NCI-H510A (cell line): ENCODE data around the gene MED12L.

ENCODE experiments used
- DNase-seq: peaks from one replicate; lab custom pipeline; 2025; lab: John Stamatoyannopoulos, UW

The MED12L gene

GRCh38 chr3:151171145-151171757 is 85.8 kb downstream of the MED12L start:
- no peak for DNase-seq

- no peak for DNase-seq
Measured at GRCh38 chr3:151174351-151174750, 88.9 kb downstream of the MED12L start.

GRCh38 chr3:151175952-151176351 is 90.5 kb downstream of the MED12L start:
- no peak for DNase-seq

- DNase-seq, result no peak
Measured at GRCh38 chr3:151178208-151178845, 92.9 kb downstream of the MED12L start.

GRCh38 chr3:151182349-151183079 is 97.0 kb downstream of the MED12L start:
- no peak for DNase-seq

- DNase-seq, result no peak
Measured at GRCh38 chr3:151183265-151183671, 97.8 kb downstream of the MED12L start.

- DNase-seq, result no peak
Measured at GRCh38 chr3:151191095-151191494, 105.6 kb downstream of the MED12L start.

- no peak for DNase-seq
Measured at GRCh38 chr3:151192545-151192944, 107.1 kb downstream of the MED12L start.

- DNase-seq, result no peak
Measured at GRCh38 chr3:151195826-151196225, 110.4 kb downstream of the MED12L start.

- no peak for DNase-seq
Measured at GRCh38 chr3:151196434-151196833, 111.0 kb downstream of the MED12L start.

GRCh38 chr3:151197228-151197627 is 111.8 kb downstream of the MED12L start:
- DNase-seq, result no peak

GRCh38 chr3:151197981-151198767 is 112.7 kb downstream of the MED12L start:
- DNase-seq, result no peak

GRCh38 chr3:151198849-151199248 is 113.4 kb downstream of the MED12L start:
- no peak for DNase-seq

- no peak for DNase-seq
Measured at GRCh38 chr3:151199554-151200438, 114.3 kb downstream of the MED12L start.

GRCh38 chr3:151200586-151200985 is 115.1 kb downstream of the MED12L start:
- DNase-seq, result no peak

GRCh38 chr3:151201051-151201730 is 115.7 kb downstream of the MED12L start:
- DNase-seq, result no peak

- no peak for DNase-seq
Measured at GRCh38 chr3:151203051-151203420, 117.6 kb downstream of the MED12L start, which contains the start of gene GPR171. GPR171 (minus strand) TSS chr3:151203216; CDS start chr3:151199386, 3,830 bp downstream.

GRCh38 chr3:151204530-151205402 is 119.3 kb downstream of the MED12L start:
- no peak for DNase-seq

- no peak for DNase-seq
Measured at GRCh38 chr3:151205482-151205881, 120.0 kb downstream of the MED12L start.

GRCh38 chr3:151206201-151206600 is 120.7 kb downstream of the MED12L start:
- DNase-seq, result no peak
